ENCODE data around the gene IPCEF1.
"Not testable (repeated sequence)": the region's sequence is repeated elsewhere in the genome, so short reads cannot be mapped to it uniquely, and the experiment has no call there.

Gene IPCEF1

DNA sequence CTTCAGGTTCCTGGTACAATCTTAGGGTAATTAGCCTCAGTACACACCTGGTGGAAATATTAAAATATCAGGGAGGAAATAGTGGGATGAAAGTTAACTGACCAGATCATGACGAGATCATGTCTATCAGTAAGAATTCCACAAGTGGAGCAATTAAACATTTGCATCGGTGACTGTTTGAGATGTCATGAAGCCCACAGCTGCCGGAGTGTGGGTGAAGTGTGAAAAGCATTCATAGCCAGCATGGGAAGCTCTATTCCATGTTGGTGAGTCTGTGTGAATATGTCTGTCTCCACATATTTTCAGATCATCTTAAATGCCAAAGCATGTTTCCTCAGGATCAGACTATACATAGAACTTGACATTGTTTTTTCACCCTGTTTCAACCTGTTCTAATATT lies 142.8 kb downstream of the IPCEF1 start:
- DNase-seq, result no peak

DNA sequence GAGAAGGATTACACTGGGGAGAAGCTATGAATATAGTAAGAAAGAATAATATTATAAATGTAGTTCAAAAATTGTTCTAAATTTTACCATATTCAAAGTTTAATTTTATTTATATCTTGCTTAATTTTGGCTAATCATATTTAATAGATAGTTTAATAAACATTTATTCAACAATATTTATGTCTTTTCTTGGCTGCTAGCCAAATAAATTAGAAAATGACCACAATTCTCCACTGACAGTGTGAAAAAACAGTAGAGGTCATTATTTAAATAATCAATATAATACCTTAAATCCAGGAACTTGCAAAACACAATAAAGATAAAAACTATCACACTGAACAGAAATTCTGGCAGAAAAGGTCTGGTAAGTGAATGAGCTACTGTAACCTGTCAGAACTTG lies 145.9 kb downstream of the IPCEF1 start:
- DNase-seq, result no peak

DNA sequence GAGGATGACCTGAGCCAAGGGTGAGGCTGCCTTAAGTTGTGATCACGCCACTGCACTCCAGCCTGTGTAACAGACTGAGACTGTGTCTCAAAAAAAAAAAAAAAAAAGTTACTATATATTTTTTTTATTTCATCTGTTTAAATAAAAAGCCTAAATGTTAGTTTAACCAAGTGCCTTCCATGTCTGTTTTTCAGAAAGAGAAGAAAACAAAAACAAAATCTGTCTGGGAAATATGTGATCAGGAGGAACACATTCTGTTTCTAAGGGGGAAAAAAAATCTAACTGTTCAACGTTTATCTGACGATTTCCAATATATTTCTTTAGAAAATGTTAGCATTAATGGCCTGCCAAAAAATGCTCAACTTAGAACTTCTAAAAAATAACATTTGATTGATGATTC lies 147.0 kb downstream of the IPCEF1 start:
- no peak for DNase-seq

DNA sequence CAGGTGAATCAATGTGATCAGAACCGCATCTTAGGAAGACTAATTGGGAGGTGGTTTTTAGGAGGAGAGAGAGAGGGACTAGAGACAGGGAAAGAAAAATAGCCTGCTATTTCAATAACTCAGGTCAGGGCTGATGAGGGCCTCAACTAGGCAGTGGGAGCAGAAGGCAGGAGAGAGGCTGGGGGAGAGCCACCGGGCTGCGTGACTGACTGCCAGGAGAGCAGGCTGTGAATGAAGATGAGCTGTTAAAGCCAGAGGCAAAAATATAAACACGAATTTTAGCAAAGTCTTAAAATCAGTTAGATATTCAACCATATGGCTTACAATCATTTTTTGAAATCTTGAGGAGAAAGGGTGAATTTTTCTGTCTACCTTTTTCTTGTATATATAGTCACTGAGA lies 149.6 kb downstream of the IPCEF1 start:
- DNase-seq, result no peak

DNA sequence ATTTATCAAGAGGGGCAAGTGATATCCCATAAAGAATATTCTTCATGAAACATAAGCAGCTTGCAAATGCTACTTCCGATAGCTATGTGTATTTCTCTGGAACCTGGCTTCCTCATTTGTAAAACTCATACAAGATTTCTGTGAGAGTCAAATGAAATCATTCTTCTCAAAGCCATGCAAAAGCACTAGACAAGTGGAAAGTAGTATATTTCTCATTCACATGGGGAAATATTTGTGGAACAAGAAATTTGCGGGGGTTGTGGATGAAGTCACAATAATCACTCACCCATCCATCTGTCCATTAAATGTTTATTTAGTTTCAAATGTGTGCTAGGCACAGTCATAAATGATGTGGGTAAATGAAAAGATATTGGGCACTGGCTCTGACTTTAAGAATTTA lies 150.5 kb downstream of the IPCEF1 start:
- no peak for DNase-seq

DNA sequence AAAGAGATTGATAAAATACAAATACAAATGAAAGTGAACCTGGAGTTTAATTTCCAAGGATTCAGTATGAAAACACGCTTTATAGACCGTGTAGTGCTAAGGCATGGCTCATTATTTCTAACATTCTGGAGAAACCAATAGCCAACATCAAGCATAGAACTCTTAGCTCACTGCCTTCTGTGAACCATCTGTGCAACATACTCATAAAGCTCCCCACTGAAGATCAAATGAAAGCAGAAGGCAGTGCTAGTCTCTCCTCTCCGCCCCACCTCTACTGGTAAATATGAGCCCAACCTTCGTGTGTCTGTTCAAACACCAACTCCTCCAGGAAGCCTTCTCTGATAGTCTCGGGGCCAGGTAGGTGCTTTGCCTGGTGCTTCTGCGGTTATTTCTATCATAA lies 153.6 kb downstream of the IPCEF1 start:
- no peak for DNase-seq

DNA sequence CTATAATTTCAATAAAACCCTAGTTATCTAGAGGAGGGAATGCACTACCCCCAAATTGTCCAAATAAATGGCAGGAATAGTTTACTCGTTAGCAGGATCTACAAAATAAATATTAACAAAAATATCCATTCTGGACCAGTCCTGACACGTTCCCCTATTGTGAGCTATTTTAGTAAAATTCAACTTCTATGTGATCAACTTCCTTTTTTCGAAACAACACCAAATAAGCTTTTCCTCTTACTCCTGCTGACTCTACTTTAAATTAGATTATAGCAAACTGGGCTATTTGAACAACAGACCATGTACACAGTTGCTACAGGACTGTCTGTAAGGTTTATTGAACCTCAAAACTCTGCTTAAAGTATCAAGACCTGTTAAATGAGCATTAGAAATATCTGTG lies 154.3 kb downstream of the IPCEF1 start:
- no peak for DNase-seq

DNA sequence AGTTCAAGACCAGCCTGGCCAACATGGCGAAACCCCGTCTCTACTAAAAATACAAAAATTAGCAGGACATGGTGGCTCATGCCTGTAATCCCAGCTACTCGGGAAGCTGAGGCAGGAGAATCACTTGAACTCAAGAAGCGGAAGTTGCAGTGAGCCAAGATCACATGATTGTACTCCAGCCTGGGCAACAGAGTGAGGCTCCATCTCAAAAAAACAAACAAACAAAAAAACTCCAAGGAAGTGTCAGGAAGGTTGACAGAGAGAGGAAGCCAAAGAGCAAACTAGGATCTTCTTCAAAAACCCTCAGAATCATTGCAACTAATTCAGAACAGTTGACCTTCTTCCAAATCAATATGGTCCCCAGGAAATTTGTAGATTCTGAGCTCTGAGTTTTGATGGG lies 154.9 kb downstream of the IPCEF1 start:
- DNase-seq, result not testable (repeated sequence)

DNA sequence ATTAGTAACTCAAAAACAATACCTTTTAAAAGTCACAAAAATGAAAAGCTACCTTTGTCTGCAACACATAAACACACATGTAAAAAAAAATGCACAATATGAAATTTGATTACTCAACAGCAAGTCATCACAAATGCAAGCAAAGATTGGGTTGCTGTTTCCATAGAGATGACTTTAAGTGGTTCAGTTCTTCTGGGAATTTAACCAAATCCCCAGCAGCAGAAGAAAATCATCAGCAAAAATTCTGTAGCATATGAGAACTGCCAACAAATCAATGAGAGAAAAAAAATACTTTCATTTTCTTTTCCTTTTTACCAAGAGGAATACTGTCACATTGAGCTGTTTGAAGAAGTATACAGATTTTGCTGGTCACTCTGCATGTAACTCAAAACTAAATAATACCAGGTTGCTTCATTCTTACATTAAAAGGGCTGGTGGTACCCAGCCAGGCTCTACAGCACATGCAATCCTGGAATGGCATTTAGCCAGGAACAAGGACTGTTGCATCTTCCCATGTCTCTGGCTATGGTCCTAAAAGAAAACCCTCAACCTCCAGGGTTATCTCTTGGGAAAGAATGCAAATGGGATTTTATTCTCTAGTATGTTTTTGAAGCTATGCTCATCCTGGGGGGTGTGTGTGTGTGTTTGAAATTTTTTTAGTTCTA lies 159.3 kb downstream of the IPCEF1 start:
- DNase-seq, result no peak

DNA sequence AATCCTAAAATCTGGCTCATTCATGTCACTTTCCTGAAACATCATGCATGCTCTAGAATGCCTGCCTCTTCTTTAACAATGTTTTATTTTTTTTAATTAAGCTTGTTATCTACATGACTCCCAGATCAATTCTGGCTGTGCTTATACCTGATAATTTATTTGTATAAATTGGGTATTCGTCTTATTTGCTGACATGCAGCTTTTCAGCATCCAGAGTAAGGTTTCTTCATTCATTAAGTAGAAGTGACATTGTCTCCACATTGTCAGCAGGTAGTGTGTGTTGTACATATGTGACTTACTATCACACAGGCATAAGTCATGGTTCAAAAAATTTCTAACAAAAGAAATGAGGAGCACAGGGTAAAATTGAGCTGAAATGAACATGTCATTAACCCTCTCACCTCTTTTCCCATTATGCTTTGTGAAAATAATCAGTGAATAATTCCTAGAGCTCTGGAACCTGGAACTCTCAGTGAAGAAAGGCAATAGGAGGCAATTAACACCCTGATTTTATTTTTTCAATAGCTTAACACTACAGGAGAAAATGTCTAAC lies 160.2 kb downstream of the IPCEF1 start:
- DNase-seq, result no peak

DNA sequence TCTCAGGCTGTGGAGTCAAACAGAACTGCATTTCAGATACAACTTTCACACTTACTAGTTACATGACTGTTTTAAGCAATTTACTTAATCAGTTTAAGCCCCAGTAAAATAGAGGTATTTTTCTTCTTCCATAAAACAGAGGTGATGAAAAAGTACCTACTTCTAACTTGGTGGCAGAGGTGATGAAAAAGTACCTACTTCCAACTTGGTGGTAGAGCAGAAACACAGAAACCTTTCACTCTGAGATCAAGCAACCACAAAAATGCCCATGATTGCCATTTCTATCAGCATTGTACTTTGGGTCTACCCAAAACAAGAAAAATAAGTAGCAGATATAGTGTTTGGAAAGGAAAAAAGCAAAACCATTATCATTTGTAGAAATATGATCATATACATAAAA lies 168.9 kb downstream of the IPCEF1 start:
- no peak for DNase-seq

DNA sequence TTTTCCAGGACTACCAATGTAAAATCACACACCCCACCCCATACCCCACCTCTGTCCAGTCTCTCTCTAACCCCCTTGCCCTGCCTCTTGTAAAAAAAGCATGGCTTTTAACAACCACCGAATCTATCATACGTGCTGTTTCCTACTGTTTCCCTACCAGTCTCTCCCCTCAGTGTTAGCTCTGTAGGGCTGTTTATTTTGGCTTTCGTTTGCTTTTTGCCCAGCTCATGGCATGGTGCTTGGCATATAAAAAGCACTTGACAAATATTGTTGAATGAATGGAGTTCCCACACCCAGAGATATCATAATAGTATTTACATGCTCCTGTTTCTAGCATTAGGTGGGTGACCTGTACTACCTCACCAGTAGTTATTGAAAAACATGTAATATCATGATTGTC lies 169.4 kb downstream of the IPCEF1 start:
- no peak for DNase-seq

DNA sequence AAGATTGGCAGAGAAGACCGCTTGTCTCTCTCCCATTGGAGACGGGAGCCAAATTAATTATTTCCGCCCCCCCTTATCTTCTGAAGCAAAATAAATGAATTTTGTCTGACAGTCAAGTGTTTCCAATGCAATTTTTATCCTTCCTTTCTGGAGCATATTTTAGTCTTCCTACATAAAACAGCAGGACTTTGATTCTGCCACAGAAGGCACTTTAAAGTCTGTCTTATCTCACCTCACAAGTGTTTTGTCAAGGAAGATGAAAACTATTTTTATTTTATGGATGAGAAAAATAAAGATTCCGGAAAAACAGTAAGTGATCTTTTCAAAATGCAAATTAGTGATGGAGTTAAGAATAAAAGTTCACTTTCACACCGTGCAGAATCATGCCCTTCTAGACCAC lies 177.2 kb downstream of the IPCEF1 start:
- DNase-seq, result no peak

DNA sequence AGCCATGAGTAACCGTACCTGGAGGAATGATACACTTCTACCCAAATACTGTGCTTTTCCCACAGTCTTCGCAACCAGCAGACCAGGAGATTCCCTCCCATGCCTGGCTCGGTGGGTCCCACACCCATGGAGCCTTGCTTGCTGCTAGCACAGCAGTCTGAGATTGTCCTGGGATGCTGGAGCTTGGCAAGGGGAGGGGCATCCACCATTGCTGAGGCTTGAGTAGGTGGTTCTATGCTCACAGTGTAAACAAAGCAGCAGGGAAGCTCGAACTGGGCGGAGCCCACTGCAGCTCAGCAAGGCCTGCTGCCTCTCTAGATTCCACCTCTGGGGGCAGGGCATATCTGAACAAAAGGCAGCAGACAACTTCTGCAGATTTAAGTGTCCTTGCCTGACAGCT lies 184.2 kb downstream of the IPCEF1 start:
- not testable (repeated sequence) for DNase-seq

DNA sequence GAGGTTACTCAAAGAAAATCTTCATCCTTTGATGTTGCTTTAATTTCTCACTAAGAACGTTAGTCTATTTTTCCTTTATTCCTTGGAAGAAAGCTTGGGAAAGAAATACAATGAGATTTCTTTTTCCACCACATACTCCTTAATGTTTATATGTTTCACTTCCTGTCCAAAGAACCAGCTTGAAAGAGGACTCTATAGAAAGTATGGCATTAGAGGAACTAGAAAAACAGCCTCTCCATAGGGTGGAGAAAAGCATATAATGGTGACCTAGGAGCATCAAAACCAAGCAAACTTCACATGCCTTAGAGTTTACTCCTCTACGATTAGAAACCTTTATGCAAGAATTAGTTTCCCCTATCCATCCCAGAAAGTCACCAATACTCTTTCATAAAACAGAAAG lies 186.5 kb downstream of the IPCEF1 start:
- DNase-seq, result no peak

DNA sequence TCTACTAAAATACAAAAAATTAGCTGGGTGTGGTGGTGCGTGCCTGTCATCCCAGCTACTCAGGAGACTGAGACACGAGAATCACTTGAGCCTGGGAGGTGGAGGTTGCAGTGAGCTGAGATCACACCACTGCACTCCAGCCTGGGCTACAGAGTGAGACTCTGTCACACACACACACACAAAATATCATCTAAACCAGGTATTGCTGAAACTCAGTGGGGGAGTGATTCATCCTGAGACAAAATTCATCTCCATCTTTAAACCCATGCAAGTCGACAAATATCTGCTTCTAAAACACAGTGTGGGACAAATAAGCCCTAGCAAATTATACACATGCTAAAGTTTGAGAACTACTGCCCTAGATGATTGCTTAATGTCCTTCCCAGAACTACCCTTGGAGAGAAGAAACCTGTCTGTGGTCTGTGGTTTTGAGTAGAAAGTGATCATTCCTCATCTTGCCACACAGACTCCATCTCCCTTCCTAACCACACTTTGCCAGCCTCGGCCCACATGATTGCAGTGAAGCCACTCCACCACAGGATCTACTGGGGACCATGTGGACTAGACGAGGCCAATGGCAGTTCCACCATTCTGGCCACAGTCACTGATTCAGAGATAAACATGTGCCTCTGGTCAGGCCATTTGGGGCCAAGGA lies 187.3 kb downstream of the IPCEF1 start:
- no peak for DNase-seq

DNA sequence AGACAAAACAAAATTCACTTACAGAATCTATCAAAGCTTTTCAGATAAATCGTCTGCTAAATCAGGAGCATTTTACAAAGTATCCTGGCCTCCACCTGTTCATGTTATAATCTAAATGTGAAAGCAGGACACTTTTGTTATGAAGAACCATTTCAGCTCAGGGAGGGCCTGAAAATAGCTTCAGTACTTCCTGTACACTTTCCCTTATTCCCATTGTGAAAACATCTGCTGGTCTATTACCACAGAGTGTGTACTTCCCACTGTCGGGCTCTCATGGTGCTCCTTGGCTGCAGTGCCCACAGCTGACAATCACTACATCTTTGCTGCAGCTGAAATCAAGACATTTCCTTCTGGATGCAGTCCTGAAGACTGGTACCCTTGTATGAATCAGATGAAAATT lies 189.5 kb downstream of the IPCEF1 start:
- DNase-seq, result no peak

DNA sequence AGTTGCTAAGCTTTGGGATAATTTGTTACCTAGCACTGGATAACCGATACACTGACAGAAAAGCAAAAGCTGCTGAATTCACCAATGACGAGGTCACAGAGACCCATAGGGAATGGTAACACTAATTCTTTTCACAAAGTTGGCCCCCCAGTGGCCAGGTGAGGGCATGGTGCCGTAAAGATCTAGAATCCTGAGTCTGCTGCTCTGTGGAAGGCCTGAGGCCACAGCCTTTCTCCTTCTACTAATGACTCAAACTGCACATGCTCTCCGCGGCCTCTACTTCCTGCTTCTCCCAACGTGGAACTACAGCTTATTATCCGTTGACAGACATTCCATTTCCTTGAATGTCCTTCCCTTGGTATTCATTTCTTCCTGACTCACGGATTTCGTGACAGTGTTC lies 190.5 kb downstream of the IPCEF1 start:
- DNase-seq, result no peak

DNA sequence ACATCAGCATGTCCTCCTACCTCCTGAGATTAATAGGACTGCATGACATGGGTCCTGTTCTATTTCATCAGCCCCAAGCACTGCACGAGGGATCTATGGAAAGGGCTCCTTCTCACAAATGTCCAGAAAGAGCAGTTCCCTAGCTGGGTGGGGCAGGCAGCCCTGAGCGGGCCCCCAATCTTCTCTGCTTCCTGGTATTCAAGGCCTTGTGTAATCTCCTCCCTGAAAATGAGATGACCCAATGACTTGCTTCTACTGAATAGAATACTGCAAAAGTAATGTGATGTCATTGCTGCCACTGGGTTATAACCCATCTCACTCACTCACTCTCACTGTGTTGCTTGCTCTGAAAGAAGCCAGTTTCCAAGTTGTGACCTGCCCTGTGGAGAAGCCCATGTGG lies 191.1 kb downstream of the IPCEF1 start:
- no peak for DNase-seq

DNA sequence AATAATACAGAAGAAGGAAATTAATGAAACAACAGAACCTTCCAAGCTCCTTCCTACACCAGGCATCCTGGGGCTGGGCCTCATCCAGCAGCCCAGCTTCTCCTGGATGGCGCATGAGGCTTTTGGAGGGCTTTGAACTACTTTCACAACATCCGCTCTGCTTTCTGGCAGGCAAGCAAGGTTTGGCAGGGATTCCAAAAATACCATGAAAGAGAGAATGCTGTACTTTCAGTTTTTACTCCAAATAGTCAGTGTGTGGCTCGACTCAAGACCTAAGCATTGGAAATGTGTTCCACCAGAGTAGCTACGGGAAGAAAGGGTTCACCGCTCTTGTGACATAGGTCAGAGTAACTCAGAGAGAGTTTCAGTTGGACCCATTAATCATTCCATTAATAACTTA lies 192.2 kb downstream of the IPCEF1 start:
- DNase-seq, result no peak

DNA sequence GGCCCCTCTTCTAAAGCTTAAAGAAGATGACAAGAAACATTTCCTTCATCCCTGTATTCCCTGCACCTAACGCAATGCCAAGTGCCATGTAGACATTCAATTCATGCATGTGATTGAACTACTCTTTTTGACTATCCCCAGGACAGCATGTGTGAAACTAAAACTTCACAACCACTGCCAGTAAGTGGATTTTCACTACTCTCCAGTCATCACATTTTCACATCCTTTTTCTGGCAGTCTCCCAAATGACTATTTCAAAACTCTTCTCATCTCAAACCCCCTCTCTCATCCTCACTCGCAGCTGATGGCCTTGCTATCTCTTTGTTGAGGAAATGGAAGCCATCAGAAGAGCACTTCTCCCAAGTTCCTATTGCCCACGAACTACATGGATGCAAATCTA lies 194.9 kb downstream of the IPCEF1 start:
- no peak for DNase-seq

DNA sequence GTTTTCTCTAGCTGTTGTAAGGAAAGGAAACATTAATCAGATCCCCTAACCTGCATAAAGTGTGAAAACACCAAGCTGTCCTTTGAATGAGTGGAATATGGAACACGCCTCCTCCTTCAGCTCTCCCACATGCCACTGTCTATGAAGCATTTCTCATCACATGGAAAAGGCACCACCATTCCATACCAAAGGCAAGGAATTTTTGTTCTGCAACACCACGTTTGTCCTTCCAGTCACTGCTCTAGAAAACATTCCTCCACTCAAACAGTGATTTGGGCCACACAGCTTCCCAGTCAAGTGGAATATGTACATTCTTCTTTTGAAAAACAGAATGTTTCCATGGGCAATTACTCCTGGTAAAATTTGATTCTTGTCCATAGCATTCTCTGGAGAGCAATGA lies 197.5 kb downstream of the IPCEF1 start:
- DNase-seq, result no peak

DNA sequence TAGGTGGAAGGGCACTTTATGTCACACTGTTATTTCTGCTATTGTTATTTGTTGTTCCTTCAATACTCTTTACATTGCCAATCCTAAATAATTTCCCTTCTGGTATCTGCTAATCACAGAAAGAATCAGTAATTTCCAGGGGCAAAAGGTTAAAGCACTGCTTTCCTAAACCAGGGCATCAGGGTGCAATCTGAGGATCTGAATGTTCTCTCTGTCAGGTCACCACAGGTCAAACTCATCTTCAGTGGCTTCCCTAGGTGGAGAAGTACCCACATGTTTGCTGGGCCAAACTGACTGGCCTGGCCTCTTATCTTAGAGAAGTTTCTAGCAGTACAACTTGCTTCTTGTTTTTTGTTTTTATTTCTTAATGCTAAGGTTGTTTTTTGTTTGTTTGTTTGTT lies 198.9 kb downstream of the IPCEF1 start:
- DNase-seq, result no peak

DNA sequence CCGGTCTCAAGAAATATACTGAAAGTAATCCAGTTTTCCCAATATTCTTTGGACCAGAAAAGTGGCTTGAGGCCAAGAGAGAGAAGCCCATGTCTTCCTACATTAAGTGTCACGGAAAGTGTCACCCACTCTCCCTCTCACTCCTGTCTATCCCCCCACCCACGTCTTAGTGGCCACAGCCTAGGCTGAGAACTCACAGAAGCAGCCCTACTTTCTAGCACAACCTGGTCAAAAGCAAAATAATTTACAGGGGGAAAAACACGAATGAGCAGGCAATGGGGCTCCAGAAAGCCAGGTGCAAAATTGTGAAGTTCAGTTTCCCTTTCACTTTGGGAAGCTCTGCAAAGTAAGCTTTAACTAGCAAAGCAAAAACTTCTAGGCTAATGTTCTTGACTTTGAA lies 199.5 kb downstream of the IPCEF1 start:
- DNase-seq, result no peak
